ENCODE results near the gene FBLN5. TPM values are rescaled to one million over a fixed set of nuclear protein-coding genes. Genes with fewer than 3 reads are reported as not detected.

Gene FBLN5
- total RNA-seq, 1 donor from 2014 or later, result 240 TPM

DNA sequence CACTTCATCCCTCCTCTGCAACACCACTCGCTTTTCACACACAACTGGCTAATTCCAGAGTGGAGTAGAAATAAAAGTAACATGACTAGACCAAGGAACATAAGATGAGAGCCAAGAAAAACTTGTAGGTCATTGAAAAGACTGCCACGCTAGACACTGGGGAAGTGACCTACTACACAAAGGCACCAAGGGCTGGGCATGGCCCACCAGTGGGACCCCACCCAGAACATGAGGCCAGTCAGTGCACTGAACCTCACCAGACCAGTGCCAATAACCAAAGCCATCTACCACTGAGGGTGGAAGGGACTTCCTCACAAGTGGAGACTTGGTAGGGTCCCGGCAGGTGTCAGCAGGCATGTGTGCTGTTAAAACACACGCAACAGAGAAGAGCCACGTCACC, 19.7 kb downstream of the FBLN5 start:
- H3K4me1 ChIP-seq, result peaks cover 9% of the 10 kb centered on the region
- H3K4me3 ChIP-seq, result no peak overlapping the region
- intact Hi-C loops (cut with DNase I), result no loop called here
- H3K27me3 ChIP-seq, result no peaks in the 10 kb centered on the region
- no peak for TF ChIP-seq POLR2AphosphoS5 (IDR thresholded peaks at IDR 0.05; ENCODE audit: insufficient read depth in 1 of 2, low read depth in 1 of 2)
- no peak for TF ChIP-seq POLR2A (IDR thresholded peaks at IDR 0.05)
- TF ChIP-seq, protein P1, sequence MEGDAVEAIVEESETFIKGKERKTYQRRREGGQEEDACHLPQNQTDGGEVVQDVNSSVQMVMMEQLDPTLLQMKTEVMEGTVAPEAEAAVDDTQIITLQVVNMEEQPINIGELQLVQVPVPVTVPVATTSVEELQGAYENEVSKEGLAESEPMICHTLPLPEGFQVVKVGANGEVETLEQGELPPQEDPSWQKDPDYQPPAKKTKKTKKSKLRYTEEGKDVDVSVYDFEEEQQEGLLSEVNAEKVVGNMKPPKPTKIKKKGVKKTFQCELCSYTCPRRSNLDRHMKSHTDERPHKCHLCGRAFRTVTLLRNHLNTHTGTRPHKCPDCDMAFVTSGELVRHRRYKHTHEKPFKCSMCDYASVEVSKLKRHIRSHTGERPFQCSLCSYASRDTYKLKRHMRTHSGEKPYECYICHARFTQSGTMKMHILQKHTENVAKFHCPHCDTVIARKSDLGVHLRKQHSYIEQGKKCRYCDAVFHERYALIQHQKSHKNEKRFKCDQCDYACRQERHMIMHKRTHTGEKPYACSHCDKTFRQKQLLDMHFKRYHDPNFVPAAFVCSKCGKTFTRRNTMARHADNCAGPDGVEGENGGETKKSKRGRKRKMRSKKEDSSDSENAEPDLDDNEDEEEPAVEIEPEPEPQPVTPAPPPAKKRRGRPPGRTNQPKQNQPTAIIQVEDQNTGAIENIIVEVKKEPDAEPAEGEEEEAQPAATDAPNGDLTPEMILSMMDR (IDR thresholded peaks at IDR 0.05), result no peak
- H3K36me3 ChIP-seq, result no peaks in the 10 kb centered on the region
- H3K9me3 ChIP-seq, result no peaks in the 10 kb centered on the region
- no peak overlapping the region for H3K27ac ChIP-seq
- DNase-seq (ENCODE audit: extremely low spot score in 2 of 2), result no peak

GRCh38 chr14:91927191-91927590, 20.3 kb downstream of the FBLN5 start:
- no peak overlapping the region for H3K4me3 ChIP-seq
- H3K4me1 ChIP-seq, result peaks cover 9% of the 10 kb centered on the region
- H3K27me3 ChIP-seq, result no peaks in the 10 kb centered on the region
- no peaks in the 10 kb centered on the region for H3K9me3 ChIP-seq
- DNase-seq (ENCODE audit: extremely low spot score in 2 of 2), result no peak
- no peak overlapping the region for H3K27ac ChIP-seq
- TF ChIP-seq POLR2A (IDR thresholded peaks at IDR 0.05) (no peak), POLR2AphosphoS5 (IDR thresholded peaks at IDR 0.05; ENCODE audit: insufficient read depth in 1 of 2, low read depth in 1 of 2) (no peak)
- TF ChIP-seq, protein P1 (IDR thresholded peaks at IDR 0.05), result no peak
- intact Hi-C loops (cut with DNase I), result no loop called here
- H3K36me3 ChIP-seq, result no peaks in the 10 kb centered on the region

- DNase-seq (ENCODE audit: extremely low spot score in 2 of 2), result no peak
- H3K36me3 ChIP-seq, result no peaks in the 10 kb centered on the region
- no peak for TF ChIP-seq POLR2A (IDR thresholded peaks at IDR 0.05)
- TF ChIP-seq, protein P1 (IDR thresholded peaks at IDR 0.05), result no peak
- H3K9me3 ChIP-seq, result no peaks in the 10 kb centered on the region
- H3K27me3 ChIP-seq, result no peaks in the 10 kb centered on the region
- peaks cover 9% of the 10 kb centered on the region for H3K4me1 ChIP-seq
- H3K27ac ChIP-seq, result no peak overlapping the region
- no peak overlapping the region for H3K4me3 ChIP-seq
- intact Hi-C loops (cut with DNase I), result no loop called here
Observed at GRCh38 chr14:91926131-91926890, 21.2 kb downstream of the FBLN5 start.

DNA sequence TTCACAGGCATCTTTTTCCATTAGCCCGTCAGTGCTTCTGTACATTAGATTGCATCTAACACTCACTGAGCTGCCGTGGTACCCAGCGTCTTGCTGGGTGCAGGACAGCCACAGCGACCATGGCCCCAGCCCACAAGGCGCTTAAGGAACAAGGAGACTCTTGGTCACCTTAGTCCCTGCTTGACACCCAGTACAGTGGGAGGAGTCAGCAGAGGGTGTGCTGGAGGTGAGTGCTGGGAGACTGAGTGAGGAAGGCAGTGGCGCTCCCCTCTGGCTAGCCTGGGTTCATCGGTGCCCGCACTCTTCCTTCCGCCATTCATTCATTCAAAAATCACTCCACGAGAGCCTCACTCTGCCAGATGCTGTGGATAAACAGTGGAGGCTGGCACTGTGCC, 21.8 kb downstream of the FBLN5 start:
- Histone ChIP-seq H3K36me3 (no peaks in the 10 kb centered on the region), H3K27ac (no peak overlapping the region), H3K4me1 (peaks cover 9% of the 10 kb centered on the region), H3K9me3 (no peaks in the 10 kb centered on the region), H3K4me3 (no peak overlapping the region), H3K27me3 (no peaks in the 10 kb centered on the region)
- DNase-seq (ENCODE audit: extremely low spot score in 2 of 2), result no peak
- TF ChIP-seq, protein P1 (IDR thresholded peaks at IDR 0.05), result no peak
- TF ChIP-seq POLR2A (IDR thresholded peaks at IDR 0.05) (no peak), POLR2AphosphoS5 (IDR thresholded peaks at IDR 0.05; ENCODE audit: insufficient read depth in 1 of 2, low read depth in 1 of 2) (no peak)
- intact Hi-C loops (cut with DNase I), result no loop called here

DNA sequence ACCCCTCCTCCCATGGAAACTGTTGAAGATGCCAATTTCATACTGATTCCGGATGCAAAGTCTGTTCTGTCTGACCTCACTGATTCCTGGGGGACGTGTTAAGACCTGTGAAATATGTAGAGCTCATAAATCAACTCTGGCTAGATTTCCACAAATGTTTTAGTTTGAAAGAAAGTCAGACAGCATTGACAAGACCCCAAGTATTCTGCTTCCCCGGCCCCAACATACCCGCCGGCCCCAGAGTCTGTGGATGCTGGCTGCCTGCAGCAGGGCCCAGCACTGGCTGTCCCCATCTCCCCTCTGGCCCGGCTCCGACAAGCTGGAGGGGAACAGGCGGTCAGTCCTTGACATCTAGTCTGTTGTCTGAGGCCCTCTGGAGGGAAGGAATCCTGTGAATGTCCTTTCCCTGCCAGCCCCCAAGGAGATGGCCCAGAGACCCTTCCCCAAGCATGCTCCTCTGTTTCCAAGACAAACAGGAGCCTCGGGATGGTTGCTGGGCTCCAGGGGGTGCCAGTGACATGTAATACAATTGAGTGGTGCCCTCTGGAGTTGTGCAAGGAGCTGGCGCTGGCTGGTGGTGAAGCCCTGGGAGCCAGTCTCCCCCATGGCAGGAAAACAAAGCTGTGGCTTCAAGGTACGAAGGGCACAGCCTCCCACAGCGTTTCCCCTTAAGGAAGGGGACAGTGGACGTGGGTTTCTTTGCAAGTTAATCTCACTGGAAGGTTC, 22.3 kb downstream of the FBLN5 start:
- Histone ChIP-seq H3K36me3 (no peaks in the 10 kb centered on the region), H3K27me3 (no peaks in the 10 kb centered on the region), H3K9me3 (no peaks in the 10 kb centered on the region), H3K4me1 (peaks cover 9% of the 10 kb centered on the region), H3K27ac (no peak overlapping the region), H3K4me3 (no peak overlapping the region)
- TF ChIP-seq POLR2AphosphoS5 (IDR thresholded peaks at IDR 0.05; ENCODE audit: insufficient read depth in 1 of 2, low read depth in 1 of 2) (no peak), POLR2A (IDR thresholded peaks at IDR 0.05) (no peak)
- DNase-seq (ENCODE audit: extremely low spot score in 2 of 2), result no peak
- intact Hi-C loops (cut with DNase I), result no loop called here

Measured in vagina (tissue), 2 donors.